ENCODE data around the gene RPS3A.
"Not testable (repeated sequence)": the region's sequence is repeated elsewhere in the genome, so short reads cannot be mapped to it uniquely, and the experiment has no call there.

The RPS3A gene

DNA sequence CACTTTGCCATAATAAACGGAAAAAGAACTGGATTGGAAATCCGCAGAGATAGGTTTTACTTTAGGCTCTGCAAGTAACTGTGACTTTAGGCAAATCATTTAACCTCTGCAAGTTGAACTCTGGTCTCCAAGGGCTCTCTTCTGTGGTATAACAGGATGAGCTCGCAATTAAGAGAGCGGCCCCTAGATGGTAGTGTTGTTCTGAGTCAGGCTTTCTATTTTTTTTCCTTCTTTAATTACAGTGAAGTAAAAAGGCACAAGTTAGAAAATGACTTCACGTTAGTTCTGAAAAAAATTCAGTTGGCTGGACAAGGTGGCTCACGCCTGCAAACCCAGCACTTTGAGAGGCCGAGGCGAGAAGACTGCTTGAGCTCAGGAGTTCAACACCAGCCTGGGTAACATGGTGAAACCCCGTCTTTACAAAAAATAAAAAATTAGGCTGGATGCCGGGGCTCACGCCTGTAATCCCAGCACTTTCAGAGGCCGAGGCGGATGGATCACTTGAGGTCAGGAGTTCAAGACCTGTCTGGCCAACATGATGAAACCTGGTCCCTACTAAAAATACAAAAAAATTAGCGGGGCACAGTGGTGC, 18.0 kb downstream of the RPS3A start:
- DNase-seq, result no peak

DNA sequence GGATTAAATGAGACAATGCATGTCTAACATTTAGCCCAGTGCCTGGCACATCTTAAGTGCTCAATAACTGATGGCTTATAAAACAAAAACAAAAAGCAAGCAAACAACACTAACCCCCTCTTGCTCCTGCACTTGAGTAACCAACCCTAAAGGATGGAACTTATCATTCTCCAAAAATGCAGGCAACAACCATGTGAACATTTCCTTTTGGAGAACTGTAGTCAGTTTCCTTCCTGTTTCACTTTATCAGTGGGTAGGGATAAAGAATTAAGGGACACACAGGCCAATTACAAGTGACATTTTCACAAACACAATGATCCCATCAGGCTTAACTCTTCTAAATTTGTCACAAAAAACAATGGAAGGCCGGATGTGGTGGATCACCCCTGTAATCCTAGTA, 30.4 kb downstream of the RPS3A start:
- DNase-seq, result no peak

DNA sequence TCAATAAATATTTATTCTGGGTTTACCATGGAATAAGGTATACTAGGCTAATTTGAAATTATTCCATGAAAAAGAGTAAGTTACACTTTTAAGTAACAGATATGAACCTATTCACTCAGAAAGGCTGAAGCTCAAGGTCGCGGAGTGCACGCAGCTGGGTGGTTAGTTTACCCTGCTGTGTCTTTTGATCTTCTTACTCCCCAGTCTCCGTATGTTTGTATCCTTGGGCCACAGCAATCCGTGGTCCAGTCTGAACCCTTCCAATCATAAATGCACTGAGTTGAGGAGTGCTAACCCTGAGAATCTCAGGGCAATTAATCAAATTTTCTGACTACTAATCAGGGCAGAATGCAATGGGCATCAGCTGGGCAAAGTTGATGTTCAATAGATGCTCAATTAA, 33.9 kb downstream of the RPS3A start:
- no peak for DNase-seq

DNA sequence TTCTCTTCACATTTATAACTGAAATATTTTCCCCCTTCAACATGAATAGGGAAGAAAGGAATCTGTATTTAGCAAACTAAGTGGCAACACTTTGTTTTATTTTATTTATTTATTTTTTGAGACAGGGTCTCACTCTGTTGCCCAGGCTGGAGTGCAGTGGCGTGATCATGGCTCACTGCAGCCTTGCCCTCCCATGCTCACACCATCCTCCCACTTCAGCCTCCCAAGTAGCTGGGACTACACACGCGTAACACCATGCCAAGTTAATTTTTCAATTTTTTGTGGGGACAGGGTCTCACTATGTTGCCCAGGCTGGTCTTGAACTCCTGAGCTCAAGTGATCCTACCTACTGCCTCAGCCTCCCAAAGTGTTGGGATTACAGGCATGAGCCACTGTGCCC, 36.6 kb downstream of the RPS3A start:
- DNase-seq, result not testable (repeated sequence)

DNA sequence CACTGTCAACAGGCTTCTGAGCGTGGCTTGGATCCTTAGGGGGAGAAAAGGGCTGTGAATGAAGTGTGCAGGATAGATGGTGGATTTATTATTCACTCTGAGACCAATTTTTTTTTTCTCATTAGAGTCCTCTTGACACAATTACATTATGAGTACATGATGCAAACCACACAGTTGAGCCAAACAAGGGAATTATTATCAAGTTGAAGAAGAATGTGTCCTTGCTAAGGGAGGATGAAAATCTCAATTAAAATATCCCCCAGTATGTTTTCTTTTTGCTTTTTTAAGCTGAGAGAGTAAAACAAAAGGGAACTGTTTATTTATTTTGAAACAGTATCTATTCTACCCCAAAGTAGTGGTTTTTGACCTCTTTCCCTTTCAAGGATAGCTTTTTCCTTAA, 40.4 kb downstream of the RPS3A start:
- DNase-seq, result no peak

DNA sequence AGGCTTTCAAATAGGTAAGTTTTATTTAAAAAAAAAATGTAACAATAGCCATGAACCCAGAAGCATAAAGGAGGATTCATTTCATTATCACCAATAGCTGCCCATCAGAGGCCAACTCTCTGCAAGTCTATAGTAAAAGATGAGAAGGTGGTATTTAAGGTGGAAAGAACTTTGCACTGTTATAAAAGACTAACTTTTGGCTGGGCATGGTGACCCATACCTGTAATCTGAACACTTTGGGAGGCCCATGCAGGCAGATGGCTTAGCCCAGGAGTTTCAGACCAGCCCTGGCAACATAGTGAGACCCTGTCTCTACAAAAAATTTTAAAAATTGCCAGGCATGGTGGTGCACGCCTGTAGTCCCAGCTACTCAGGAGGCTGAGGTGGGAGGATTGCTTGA, 43.3 kb downstream of the RPS3A start:
- DNase-seq, result no peak

DNA sequence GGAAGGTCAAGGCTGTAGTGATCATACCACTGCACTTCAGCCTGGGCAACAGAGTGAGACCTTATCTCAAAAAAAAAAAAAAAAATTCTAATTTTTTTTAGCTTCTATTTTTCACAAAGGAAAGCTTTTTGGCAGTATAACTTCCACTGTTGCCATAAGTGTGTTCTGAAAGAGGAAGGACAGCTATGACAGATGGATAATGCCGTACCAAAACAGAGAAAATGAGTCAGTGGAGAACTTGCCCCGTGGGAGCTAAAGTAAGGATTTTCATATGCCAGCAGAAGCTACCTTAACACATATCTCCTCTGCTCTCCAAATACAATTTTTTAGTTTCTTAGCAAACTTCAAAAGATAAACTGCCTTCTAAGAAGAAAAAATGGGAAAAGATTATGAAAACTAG, 43.7 kb downstream of the RPS3A start:
- no peak for DNase-seq

DNA sequence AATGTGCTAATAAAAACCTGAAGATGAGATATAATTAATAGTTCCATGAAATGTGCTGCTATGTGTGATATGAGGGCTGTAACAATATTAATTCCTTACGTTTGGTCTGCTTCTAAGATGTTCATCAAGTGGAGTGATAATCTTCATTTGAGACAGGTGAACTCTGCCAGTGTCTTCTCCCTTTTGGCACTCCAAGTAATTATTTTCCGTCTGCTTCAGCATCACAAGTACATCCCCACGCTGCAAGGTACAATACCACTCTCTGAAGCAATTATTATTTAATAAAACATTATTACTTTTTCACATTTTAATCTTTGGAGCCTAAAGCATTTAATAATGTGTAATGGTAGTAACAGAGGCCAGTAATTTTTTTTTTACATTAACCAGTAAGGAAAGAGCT, 44.4 kb downstream of the RPS3A start:
- DNase-seq, result no peak

DNA sequence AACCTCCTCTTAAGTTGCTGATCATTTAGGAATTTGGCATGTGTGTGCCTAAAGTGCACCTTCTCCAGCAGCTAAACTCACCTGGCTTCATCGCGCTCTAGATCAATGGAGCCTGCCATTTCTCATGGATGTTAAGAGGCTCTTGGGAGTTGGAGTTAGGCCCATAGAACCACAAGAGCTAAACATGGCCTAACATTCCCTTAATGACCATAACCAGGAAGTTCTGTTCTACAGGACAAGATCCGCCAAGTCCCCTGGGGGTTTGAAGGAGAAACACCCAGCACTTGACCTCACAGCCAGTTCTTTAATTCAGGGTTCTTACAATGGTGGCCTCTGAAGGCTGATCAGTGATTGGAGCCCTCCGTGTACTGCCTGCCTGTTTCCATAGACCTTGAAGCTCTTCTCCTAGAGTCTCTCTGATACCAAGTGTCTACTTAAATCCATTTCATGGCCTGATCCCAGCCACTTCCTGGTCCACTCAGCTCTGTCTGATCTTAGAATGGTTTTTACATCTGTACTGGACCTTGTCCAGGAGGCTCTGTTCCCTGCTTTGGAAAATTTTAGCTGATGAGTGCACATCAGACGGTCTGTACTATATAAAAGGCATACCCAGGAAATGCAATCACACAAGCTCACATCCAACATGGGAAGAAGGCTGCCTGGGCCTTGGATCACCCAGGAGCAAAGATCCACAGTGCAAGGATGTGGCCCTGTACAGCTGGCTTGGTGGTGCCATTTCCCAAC, 45.1 kb downstream of the RPS3A start:
- no peak for DNase-seq

DNA sequence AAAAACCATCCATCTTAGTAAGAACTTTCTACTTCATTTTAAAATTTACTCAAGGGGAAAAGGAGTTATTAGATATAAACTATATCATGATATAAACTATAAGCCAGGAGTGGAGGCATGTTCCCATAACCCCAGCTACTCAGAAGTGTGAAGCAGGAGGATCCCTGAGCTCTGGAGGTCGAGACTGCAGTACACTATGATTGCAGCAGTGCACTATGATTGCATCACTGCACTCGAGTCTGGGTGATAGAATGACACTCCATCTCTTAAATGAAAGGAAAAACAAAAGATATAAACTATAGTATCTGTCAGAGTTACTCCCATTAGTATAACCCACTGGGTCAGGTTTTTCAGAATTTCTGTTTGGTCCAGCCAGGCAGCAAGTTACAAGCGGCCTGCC, 47.6 kb downstream of the RPS3A start:
- DNase-seq, result no peak

DNA sequence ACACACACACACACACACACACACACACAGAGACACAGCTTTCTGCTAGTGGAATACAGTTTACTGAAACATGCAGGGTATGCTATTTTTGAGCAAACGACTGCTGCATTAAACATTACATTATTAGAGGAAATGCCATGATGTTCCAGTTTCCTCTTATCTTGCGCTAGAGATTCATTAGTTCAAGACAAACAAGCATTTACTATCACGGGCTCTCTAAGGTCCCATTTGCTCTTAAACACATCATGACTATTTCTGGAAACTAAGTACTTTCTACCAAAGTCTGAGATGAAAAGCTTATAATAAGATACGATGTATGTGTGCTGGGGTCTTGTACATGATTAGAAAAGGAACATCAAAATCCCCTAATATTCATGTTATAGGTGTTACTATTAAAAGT, 48.8 kb downstream of the RPS3A start:
- DNase-seq, result no peak

DNA sequence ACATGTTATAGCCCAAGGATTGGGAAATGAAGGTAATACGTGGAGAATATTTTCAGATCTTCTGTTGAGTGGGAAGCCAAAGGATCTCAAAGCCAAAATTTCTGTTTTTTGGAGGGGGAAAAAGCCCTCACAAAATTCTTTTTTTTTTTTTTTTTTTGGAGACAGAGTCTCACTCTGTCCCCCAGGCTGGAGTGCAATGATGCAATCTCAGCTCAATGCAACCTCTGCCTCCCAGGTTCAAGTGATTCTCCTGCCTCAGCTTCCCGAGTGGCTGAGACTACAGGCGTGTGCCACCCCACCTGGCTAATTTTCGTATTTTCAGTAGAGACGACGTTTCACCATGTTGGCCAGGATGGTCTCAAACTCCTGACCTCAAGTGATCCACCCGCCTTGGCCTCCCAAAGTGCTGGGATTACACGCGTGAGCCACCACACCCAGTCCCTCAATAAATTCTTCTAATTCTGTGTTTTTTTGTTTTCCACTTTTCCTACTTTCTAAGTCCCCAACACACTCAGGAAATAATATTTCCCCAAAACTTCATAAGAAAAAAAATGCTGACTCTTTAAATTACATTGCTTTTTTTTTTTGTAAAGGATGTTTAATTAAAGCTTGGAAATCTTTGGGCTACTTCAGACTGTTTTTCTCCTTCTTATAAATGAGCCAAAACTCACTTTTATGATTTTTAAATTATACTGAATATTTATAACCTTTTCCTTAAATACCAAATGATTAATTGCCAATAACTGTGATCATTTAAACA, 51.6 kb downstream of the RPS3A start:
- no peak for DNase-seq

DNA sequence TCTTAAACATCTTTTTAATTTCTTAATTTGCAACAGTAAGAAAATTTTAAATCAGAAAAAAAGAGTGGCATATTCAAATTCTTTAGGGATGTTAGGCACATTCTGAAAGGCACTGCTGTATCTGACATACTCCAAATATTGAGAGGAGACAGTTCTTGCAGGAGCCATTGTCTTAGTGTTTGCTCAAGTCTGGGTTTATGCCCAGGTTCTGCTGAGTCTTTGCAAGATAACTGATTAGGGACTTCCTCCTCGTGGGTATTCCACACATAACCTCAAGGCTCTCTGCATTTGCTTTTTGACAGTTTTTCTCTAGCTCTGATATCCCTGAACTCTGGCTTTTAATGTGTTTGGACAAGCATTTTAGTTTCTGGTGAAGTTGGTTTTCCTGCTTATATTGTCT, 52.6 kb downstream of the RPS3A start:
- DNase-seq, result no peak

DNA sequence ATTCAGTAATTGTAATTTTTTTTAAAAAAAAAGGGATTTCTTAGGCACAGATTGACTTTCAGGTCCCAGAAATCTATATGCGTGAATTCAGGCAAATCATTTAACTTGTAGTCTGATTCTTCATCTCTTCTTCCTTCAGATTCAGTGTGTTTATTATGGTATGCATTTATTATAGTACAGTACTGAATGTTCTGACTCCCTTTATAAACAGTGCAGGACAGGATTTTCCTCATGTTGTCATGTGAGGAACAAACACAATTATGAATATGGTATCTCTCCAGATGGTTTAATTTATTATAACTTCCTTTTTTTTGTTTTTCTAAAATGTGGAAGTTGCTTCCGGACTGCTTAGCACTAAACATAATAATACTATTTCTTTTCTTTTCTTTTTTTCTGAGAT, 54.2 kb downstream of the RPS3A start:
- DNase-seq, result no peak

All from SHP77 treated with DMSO at 0.1 percent for 48 hours (cell line).